WTC11 (cell line): ENCODE data around the gene MAPK12.

Experiments used
- AFF4 ChIP-seq: sonication (generic); formaldehyde crosslinking; IDR thresholded peaks from 2 replicates; pipeline ENCODE4 v1.8.1; 2023; ENCODE audit warnings: mild to moderate bottlenecking, missing genetic modification reagents, borderline replicate concordance
- CREM ChIP-seq: sonication (generic); formaldehyde crosslinking; IDR thresholded peaks from 2 replicates; pipeline ENCODE4 v1.8.1; 2022; ENCODE audit warnings: mild to moderate bottlenecking, missing genetic modification reagents, moderate library complexity
- CTCF ChIP-seq: fragments of 200-600 bp; IDR thresholded peaks from 2 replicates; pipeline ENCODE4 v1.8.0; 2022; ENCODE audit warnings: antibody characterized with exemption
- IRF1 ChIP-seq: sonication (generic); formaldehyde crosslinking; IDR thresholded peaks from 2 replicates; pipeline ENCODE4 v1.8.0; 2023; ENCODE audit warnings: missing genetic modification reagents
- MAX ChIP-seq: sonication (generic); formaldehyde crosslinking; IDR thresholded peaks from 2 replicates; pipeline ENCODE4 v1.8.0; 2022; ENCODE audit warnings: mild to moderate bottlenecking, missing genetic modification reagents
- NFE2L1 ChIP-seq: sonication (generic); formaldehyde crosslinking; IDR thresholded peaks from 2 replicates; pipeline ENCODE4 v1.8.1; 2023; ENCODE audit warnings: missing genetic modification reagents
- NFYB ChIP-seq: sonication (generic); formaldehyde crosslinking; conservative IDR thresholded peaks from 2 replicates; pipeline ENCODE4 v1.8.0; 2022; ENCODE audit warnings: low read depth, missing genetic modification reagents
- NR3C1 ChIP-seq: sonication (generic); formaldehyde crosslinking; conservative IDR thresholded peaks from 2 replicates; pipeline ENCODE4 v1.8.1; 2023; ENCODE audit warnings: low read depth, mild to moderate bottlenecking, missing genetic modification reagents
- TEAD4 ChIP-seq: sonication (generic); formaldehyde crosslinking; IDR thresholded peaks from 2 replicates; pipeline ENCODE4 v1.8.0; 2022; ENCODE audit warnings: mild to moderate bottlenecking, missing genetic modification reagents
- USF2 ChIP-seq: sonication (generic); formaldehyde crosslinking; IDR thresholded peaks from 2 replicates; pipeline ENCODE4 v1.8.1; 2023; ENCODE audit warnings: mild to moderate bottlenecking, missing genetic modification reagents, moderate library complexity
- ZBTB21 ChIP-seq: sonication (generic); formaldehyde crosslinking; IDR thresholded peaks from 2 replicates; pipeline ENCODE4 v1.8.1; 2023; ENCODE audit warnings: mild to moderate bottlenecking, missing genetic modification reagents, borderline replicate concordance
- ZNF121 ChIP-seq: sonication (generic); formaldehyde crosslinking; IDR thresholded peaks from 2 replicates; pipeline ENCODE4 v1.8.0; 2023; ENCODE audit warnings: missing genetic modification reagents
- ZNF219 ChIP-seq: sonication (generic); formaldehyde crosslinking; IDR thresholded peaks from 2 replicates; pipeline ENCODE4 v1.8.0; 2023; ENCODE audit warnings: missing genetic modification reagents, mild to moderate bottlenecking, borderline replicate concordance

- TF ChIP-seq CTCF (no peak), ZNF121 (CRISPR knock-in tag) (no peak), MAX (no peak), CREM (no peak), TEAD4 (no peak), ZNF219 (no peak), AFF4 (CRISPR knock-in tag) (no peak), NFYB (CRISPR knock-in tag) (no peak), NFE2L1 (CRISPR knock-in tag) (no peak), ZBTB21 (no peak), USF2 (CRISPR knock-in tag) (no peak), NR3C1 (CRISPR knock-in tag) (no peak), IRF1 (no peak)
Measured at GRCh38 chr22:50238755-50239154, 22.7 kb downstream of the MAPK12 start.
